Liver (tissue), 3 donors: ENCODE data around the gene GPR39.

Source experiments
- FOXA1 ChIP-seq: IDR thresholded peaks from 2 replicates; pipeline ENCODE4 v1.6.1; 2016; ENCODE audit warnings: antibody characterized with exemption
- GABPA ChIP-seq, 2 donors: IDR thresholded peaks in 1 of 2; conservative IDR thresholded peaks in 1 of 2; 2 replicates each; pipeline ENCODE4 v1.6.1; 2016; ENCODE audit warnings: antibody characterized with exemption in 2 of 2, mild to moderate bottlenecking in 1 of 2, moderate library complexity in 1 of 2
- JUND ChIP-seq, 2 donors: IDR thresholded peaks; 2 replicates each; pipeline ENCODE4 v1.6.1; 2016; ENCODE audit warnings: antibody characterized with exemption in 2 of 2
- RAD21 ChIP-seq, 2 donors: IDR thresholded peaks; 2 replicates each; pipeline ENCODE4 v1.6.1; 2016; ENCODE audit warnings: antibody characterized with exemption in 2 of 2, mild to moderate bottlenecking in 2 of 2
- SP1 ChIP-seq: IDR thresholded peaks from 2 replicates; pipeline ENCODE4 v1.6.1; 2018; ENCODE audit warnings: antibody characterized with exemption, mild to moderate bottlenecking
- TAF1 ChIP-seq: conservative IDR thresholded peaks from 2 replicates; pipeline ENCODE4 v1.6.1; 2016; ENCODE audit warnings: antibody characterized with exemption, mild to moderate bottlenecking
- YY1 ChIP-seq: IDR thresholded peaks from 2 replicates; pipeline ENCODE4 v1.6.1; 2016; ENCODE audit warnings: antibody characterized with exemption, mild to moderate bottlenecking
- TF ChIP-seq, protein P1 (sequence below): fragments of 150-350 bp; IDR thresholded peaks from 2 replicates; pipeline ENCODE4 v1.5.1; 2017; ENCODE audit warnings: improper control_type of control experiment, low read depth, low read length; ENCODE audit not compliant: missing input control
- TF ChIP-seq, protein P2 (sequence below): IDR thresholded peaks from 2 replicates; pipeline ENCODE4 v1.6.1; 2016; ENCODE audit warnings: antibody characterized with exemption
- TF ChIP-seq, protein P3 (sequence below): IDR thresholded peaks from 2 replicates; pipeline ENCODE4 v1.6.1; 2016; ENCODE audit warnings: antibody characterized with exemption, mild to moderate bottlenecking
- TF ChIP-seq, protein P4 (sequence below): IDR thresholded peaks from 2 replicates; pipeline ENCODE4 v1.6.1; 2016; ENCODE audit warnings: antibody characterized with exemption
- donor health status: healthy.
- donor health status: healthy.

DNA sequence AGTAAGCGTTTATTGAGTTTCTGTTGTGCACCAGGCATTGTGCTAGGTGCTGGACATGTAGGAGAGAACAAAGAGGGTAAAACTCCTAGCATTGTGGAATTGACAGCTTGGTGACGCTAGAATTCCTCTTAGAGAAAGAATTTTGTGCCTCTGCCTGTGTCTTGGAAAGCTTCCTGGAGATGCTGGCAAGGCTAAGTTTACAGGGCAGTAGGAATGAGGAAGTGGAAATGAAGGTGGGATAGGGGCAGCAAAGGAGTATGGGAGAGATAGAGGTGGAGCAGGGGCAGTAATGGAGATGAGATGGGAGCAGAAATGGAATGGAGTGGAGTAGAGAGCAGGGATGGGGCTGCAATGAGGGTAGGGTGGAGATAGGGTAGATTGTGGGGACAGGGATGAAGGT lies 29.8 kb downstream of the GPR39 start:
- TF ChIP-seq YY1: no peak
- TF ChIP-seq, protein P1, sequence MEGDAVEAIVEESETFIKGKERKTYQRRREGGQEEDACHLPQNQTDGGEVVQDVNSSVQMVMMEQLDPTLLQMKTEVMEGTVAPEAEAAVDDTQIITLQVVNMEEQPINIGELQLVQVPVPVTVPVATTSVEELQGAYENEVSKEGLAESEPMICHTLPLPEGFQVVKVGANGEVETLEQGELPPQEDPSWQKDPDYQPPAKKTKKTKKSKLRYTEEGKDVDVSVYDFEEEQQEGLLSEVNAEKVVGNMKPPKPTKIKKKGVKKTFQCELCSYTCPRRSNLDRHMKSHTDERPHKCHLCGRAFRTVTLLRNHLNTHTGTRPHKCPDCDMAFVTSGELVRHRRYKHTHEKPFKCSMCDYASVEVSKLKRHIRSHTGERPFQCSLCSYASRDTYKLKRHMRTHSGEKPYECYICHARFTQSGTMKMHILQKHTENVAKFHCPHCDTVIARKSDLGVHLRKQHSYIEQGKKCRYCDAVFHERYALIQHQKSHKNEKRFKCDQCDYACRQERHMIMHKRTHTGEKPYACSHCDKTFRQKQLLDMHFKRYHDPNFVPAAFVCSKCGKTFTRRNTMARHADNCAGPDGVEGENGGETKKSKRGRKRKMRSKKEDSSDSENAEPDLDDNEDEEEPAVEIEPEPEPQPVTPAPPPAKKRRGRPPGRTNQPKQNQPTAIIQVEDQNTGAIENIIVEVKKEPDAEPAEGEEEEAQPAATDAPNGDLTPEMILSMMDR: no peak
- TF ChIP-seq RAD21 (IDR thresholded peaks at IDR 0.05): no peak
- TF ChIP-seq, protein P2, sequence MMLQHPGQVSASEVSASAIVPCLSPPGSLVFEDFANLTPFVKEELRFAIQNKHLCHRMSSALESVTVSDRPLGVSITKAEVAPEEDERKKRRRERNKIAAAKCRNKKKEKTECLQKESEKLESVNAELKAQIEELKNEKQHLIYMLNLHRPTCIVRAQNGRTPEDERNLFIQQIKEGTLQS: no peak
- no peak for TF ChIP-seq JUND (IDR thresholded peaks at IDR 0.05)
- no peak for TF ChIP-seq GABPA (IDR thresholded peaks at IDR 0.05 in 1 of 2, conservative IDR thresholded peaks at IDR 0.05 in 1 of 2)
- no peak for TF ChIP-seq SP1
- TF ChIP-seq, protein P3, sequence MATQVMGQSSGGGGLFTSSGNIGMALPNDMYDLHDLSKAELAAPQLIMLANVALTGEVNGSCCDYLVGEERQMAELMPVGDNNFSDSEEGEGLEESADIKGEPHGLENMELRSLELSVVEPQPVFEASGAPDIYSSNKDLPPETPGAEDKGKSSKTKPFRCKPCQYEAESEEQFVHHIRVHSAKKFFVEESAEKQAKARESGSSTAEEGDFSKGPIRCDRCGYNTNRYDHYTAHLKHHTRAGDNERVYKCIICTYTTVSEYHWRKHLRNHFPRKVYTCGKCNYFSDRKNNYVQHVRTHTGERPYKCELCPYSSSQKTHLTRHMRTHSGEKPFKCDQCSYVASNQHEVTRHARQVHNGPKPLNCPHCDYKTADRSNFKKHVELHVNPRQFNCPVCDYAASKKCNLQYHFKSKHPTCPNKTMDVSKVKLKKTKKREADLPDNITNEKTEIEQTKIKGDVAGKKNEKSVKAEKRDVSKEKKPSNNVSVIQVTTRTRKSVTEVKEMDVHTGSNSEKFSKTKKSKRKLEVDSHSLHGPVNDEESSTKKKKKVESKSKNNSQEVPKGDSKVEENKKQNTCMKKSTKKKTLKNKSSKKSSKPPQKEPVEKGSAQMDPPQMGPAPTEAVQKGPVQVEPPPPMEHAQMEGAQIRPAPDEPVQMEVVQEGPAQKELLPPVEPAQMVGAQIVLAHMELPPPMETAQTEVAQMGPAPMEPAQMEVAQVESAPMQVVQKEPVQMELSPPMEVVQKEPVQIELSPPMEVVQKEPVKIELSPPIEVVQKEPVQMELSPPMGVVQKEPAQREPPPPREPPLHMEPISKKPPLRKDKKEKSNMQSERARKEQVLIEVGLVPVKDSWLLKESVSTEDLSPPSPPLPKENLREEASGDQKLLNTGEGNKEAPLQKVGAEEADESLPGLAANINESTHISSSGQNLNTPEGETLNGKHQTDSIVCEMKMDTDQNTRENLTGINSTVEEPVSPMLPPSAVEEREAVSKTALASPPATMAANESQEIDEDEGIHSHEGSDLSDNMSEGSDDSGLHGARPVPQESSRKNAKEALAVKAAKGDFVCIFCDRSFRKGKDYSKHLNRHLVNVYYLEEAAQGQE: no peak
- TF ChIP-seq FOXA1: no peak
- no peak for TF ChIP-seq TAF1
- TF ChIP-seq, protein P4, sequence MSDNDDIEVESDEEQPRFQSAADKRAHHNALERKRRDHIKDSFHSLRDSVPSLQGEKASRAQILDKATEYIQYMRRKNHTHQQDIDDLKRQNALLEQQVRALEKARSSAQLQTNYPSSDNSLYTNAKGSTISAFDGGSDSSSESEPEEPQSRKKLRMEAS: no peak
